K562 (cell line): ENCODE measurements around the gene UBN1. TPM values are rescaled to one million over a fixed set of nuclear protein-coding genes. Genes with fewer than 3 reads are reported as not detected.

ENCODE experiments used
- E2F1 ChIP-seq: sonication (generic); formaldehyde crosslinking; IDR thresholded peaks from 2 replicates; pipeline ENCODE4 v1.8.1; 2023; ENCODE audit warnings: mild to moderate bottlenecking, missing genetic modification reagents, moderate library complexity
- MEF2D ChIP-seq: conservative IDR thresholded peaks from 2 replicates; pipeline ENCODE4 v1.6.1; 2016; ENCODE audit warnings: low read depth, missing genetic modification characterization, missing compliant biosample characterization
- NCOR1 ChIP-seq: fragments of 450-650 bp; IDR thresholded peaks from 2 replicates; pipeline ENCODE4 v1.6.1; 2016; ENCODE audit warnings: mild to moderate bottlenecking, moderate library complexity
- RBM34 ChIP-seq: fragments of 200-400 bp; formaldehyde crosslinking; IDR thresholded peaks from 2 replicates; pipeline ENCODE4 v1.6.1; 2018; ENCODE audit warnings: low read length, borderline replicate concordance; ENCODE audit not compliant: insufficient read depth
- RNF219 ChIP-seq: fragments of 250-450 bp; sonication (Bioruptor Pico); IDR thresholded peaks from 2 replicates; pipeline ENCODE4 v1.5.0; 2022; ENCODE audit warnings: mild to moderate bottlenecking
- SMAD1 ChIP-seq: fragments of 150-350 bp; IDR thresholded peaks from 2 replicates; pipeline ENCODE4 v1.6.1; 2014; ENCODE audit warnings: low read length, low read depth; ENCODE audit not compliant: partially characterized antibody
- TAF1 ChIP-seq: IDR thresholded peaks from 2 replicates; pipeline ENCODE4 v1.6.1; 2011; ENCODE audit warnings: mild to moderate bottlenecking, low read length, moderate library complexity; ENCODE audit not compliant: insufficient read depth, control insufficient read depth, severe bottlenecking; ENCODE audit errors: extremely low read depth
- ZNF347 ChIP-seq: fragments of 450-650 bp; formaldehyde crosslinking; IDR thresholded peaks from 2 replicates; pipeline ENCODE4 v1.4.0; 2020; ENCODE audit warnings: low read depth, mild to moderate bottlenecking, moderate library complexity
- ZNF707 ChIP-seq: fragments of 250-450 bp; sonication (Bioruptor Pico); conservative IDR thresholded peaks from 2 replicates; pipeline ENCODE4 v1.8.0; 2022; ENCODE audit warnings: inconsistent platforms, mild to moderate bottlenecking, moderate library complexity
- polyA plus RNA-seq, 8 experiments: library from polyadenylated mRNA; depleted of rRNA in 4 of 8; stranded (reverse) in 5 of 8; unstranded in 3 of 8; fragments of >200 nt; fragmentation: Nextera tagmentation in 2 of 8; fragmentation: Illumina TruSeq in 1 of 8; extraction: Ambion mirVana in 2 of 8; extraction: Trizol in 1 of 8; gene quantifications; 2 replicates each; pipeline versions ENCODE4 v1.2.1 to v1.2.3, GENCODE V29; 2011 to 2014; ENCODE audit warnings: inconsistent platforms in 1 of 8, missing spikeins in 1 of 8
- total RNA-seq, 7 experiments: library from RNA; depleted of rRNA in 6 of 7; stranded (reverse); fragments of >200 nt in 6 of 7; fragmentation: Illumina TruSeq in 2 of 7; extraction: Trizol in 2 of 7; gene quantifications; 2 replicates each; pipeline versions ENCODE4 v1.2.1 to v1.2.3, GENCODE V29; 2011 to 2021; ENCODE audit warnings: low replicate concordance in 1 of 7
- TF ChIP-seq, protein P1 (sequence below): fragments of 200-600 bp; sonication (generic); IDR thresholded peaks from one replicate; pipeline ENCODE4 v1.6.1; 2012; ENCODE audit warnings: mild to moderate bottlenecking, low read depth, low read length, inconsistent platforms

The UBN1 gene
- total and polyA plus RNA-seq, 9 of the 15 experiments (the other 6 are each of a cell fraction or from before 2014, with no cell fraction given): 1.5 to 45.7 (median 20.6) TPM

- TF ChIP-seq, protein P1, sequence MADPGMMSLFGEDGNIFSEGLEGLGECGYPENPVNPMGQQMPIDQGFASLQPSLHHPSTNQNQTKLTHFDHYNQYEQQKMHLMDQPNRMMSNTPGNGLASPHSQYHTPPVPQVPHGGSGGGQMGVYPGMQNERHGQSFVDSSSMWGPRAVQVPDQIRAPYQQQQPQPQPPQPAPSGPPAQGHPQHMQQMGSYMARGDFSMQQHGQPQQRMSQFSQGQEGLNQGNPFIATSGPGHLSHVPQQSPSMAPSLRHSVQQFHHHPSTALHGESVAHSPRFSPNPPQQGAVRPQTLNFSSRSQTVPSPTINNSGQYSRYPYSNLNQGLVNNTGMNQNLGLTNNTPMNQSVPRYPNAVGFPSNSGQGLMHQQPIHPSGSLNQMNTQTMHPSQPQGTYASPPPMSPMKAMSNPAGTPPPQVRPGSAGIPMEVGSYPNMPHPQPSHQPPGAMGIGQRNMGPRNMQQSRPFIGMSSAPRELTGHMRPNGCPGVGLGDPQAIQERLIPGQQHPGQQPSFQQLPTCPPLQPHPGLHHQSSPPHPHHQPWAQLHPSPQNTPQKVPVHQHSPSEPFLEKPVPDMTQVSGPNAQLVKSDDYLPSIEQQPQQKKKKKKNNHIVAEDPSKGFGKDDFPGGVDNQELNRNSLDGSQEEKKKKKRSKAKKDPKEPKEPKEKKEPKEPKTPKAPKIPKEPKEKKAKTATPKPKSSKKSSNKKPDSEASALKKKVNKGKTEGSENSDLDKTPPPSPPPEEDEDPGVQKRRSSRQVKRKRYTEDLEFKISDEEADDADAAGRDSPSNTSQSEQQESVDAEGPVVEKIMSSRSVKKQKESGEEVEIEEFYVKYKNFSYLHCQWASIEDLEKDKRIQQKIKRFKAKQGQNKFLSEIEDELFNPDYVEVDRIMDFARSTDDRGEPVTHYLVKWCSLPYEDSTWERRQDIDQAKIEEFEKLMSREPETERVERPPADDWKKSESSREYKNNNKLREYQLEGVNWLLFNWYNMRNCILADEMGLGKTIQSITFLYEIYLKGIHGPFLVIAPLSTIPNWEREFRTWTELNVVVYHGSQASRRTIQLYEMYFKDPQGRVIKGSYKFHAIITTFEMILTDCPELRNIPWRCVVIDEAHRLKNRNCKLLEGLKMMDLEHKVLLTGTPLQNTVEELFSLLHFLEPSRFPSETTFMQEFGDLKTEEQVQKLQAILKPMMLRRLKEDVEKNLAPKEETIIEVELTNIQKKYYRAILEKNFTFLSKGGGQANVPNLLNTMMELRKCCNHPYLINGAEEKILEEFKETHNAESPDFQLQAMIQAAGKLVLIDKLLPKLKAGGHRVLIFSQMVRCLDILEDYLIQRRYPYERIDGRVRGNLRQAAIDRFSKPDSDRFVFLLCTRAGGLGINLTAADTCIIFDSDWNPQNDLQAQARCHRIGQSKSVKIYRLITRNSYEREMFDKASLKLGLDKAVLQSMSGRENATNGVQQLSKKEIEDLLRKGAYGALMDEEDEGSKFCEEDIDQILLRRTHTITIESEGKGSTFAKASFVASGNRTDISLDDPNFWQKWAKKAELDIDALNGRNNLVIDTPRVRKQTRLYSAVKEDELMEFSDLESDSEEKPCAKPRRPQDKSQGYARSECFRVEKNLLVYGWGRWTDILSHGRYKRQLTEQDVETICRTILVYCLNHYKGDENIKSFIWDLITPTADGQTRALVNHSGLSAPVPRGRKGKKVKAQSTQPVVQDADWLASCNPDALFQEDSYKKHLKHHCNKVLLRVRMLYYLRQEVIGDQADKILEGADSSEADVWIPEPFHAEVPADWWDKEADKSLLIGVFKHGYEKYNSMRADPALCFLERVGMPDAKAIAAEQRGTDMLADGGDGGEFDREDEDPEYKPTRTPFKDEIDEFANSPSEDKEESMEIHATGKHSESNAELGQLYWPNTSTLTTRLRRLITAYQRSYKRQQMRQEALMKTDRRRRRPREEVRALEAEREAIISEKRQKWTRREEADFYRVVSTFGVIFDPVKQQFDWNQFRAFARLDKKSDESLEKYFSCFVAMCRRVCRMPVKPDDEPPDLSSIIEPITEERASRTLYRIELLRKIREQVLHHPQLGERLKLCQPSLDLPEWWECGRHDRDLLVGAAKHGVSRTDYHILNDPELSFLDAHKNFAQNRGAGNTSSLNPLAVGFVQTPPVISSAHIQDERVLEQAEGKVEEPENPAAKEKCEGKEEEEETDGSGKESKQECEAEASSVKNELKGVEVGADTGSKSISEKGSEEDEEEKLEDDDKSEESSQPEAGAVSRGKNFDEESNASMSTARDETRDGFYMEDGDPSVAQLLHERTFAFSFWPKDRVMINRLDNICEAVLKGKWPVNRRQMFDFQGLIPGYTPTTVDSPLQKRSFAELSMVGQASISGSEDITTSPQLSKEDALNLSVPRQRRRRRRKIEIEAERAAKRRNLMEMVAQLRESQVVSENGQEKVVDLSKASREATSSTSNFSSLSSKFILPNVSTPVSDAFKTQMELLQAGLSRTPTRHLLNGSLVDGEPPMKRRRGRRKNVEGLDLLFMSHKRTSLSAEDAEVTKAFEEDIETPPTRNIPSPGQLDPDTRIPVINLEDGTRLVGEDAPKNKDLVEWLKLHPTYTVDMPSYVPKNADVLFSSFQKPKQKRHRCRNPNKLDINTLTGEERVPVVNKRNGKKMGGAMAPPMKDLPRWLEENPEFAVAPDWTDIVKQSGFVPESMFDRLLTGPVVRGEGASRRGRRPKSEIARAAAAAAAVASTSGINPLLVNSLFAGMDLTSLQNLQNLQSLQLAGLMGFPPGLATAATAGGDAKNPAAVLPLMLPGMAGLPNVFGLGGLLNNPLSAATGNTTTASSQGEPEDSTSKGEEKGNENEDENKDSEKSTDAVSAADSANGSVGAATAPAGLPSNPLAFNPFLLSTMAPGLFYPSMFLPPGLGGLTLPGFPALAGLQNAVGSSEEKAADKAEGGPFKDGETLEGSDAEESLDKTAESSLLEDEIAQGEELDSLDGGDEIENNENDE: no peak
- no peak for TF ChIP-seq TAF1
- TF ChIP-seq MEF2D (tag): no peak
- no peak for TF ChIP-seq E2F1 (CRISPR knock-in tag)
- no peak for TF ChIP-seq NCOR1
- no peak for TF ChIP-seq SMAD1
- no peak for TF ChIP-seq RNF219
- TF ChIP-seq ZNF707 (CRISPR knock-in tag): no peak
- no peak for TF ChIP-seq ZNF347
- TF ChIP-seq RBM34: no peak
Observed at GRCh38 chr16:4924593-4925292, 77.5 kb downstream of the UBN1 start (continued).
